Right lobe of liver (tissue), 6 donors: ENCODE measurements around the gene UNC80. TPM values are rescaled to one million over a fixed set of nuclear protein-coding genes. Genes with fewer than 3 reads are reported as not detected.

Source experiments
- ATAC-seq, 4 donors: fragments of 200-7000 bp; cut with Tn5 transposase; one replicate each; pipeline ENCODE4 v1.9.1; 2020; ENCODE audit warnings: mild to moderate bottlenecking in 4 of 4, moderate library complexity in 4 of 4
- DNase-seq, 3 donors: peaks; one replicate each; pipeline ENCODE4 v3.0.0-alpha.2; 2020
- H3K27ac ChIP-seq, 3 donors: fragments of 200-600 bp; one replicate each; pipeline ENCODE4 v1.8.0; 2022
- H3K27me3 ChIP-seq, 2 donors: fragments of 200-600 bp; one replicate each; pipeline ENCODE4 v1.8.0; 2022
- H3K36me3 ChIP-seq, 4 donors: fragments of 200-600 bp; sonication (generic) in 1 of 4; one replicate each; pipeline versions ENCODE4 v1.5.1 to v1.8.0; 2017 to 2022; ENCODE audit warnings: control low read depth in 1 of 4
- H3K4me1 ChIP-seq, 4 donors: fragments of 200-600 bp; sonication (generic) in 1 of 4; one replicate each; pipeline versions ENCODE4 v1.5.1 to v1.8.0; 2017 to 2022; ENCODE audit warnings: control low read depth in 1 of 4
- H3K4me3 ChIP-seq, 3 donors: fragments of 200-600 bp; one replicate each; pipeline ENCODE4 v1.8.0; 2022
- H3K9me3 ChIP-seq, 4 donors: fragments of 200-600 bp; sonication (generic) in 1 of 4; one replicate each; pipeline versions ENCODE4 v1.5.1 to v1.8.0; 2017 to 2022; ENCODE audit warnings: control low read depth in 1 of 4
- POLR2A ChIP-seq: fragments of 450-650 bp; IDR thresholded peaks from one replicate; pipeline ENCODE4 v1.6.1; 2017; ENCODE audit warnings: antibody characterized with exemption, mild to moderate bottlenecking
- WGBS: methylation state at CpG from one replicate; pipeline ENCODE4 v1.1.6; 2018; ENCODE audit warnings: low coverage, low lambda C conversion rate; ENCODE audit not compliant: insufficient coverage; ENCODE audit errors: missing lambda C conversion rate; 5-methylcytosine and 5-hydroxymethylcytosine counted together
- intact Hi-C, 2 donors: fragments of 100-400 bp; cut with DNase I; formaldehyde crosslinking; loops; one replicate each; pipeline versions ENCODE4 v1.11.2 to v1.14.1; 2022
- total RNA-seq, 6 experiments: library from RNA; depleted of rRNA in 2 of 6; stranded (reverse); fragments of >200 nt in 2 of 6; fragmentation: NEBNext Ultra II Directional in 3 of 6; extraction: Animal tissue kit (Norgen Biotek cat#: 25700) in 3 of 6; gene quantifications; one replicate each; pipeline versions ENCODE4 v1.1.0 to v1.2.4, GENCODE V29; 2016 to 2023
- TF ChIP-seq, protein P1 (sequence below), 4 donors: fragments of 200-600 bp in 3 of 4; fragments of 450-650 bp in 1 of 4; IDR thresholded peaks; one replicate each; pipeline versions ENCODE4 v1.5.1 to v1.8.0; 2016 to 2022; ENCODE audit warnings: antibody characterized with exemption in 4 of 4, mild to moderate bottlenecking in 2 of 4
- donor health status: DM: no; HTN: yes; CAD: no.
- donor health status: DM: no; HTN: no; CAD: no.
- donor health status: DM: no; HTN: no; CAD: no.
- donor health status: DM: no; HTN: yes; CAD: no.
- donor health status: DM: no; HTN: yes; CAD: no.

The UNC80 gene
- total RNA-seq, 6 experiments from 2014 or later, result 0.19 TPM; not detected in 5

DNA sequence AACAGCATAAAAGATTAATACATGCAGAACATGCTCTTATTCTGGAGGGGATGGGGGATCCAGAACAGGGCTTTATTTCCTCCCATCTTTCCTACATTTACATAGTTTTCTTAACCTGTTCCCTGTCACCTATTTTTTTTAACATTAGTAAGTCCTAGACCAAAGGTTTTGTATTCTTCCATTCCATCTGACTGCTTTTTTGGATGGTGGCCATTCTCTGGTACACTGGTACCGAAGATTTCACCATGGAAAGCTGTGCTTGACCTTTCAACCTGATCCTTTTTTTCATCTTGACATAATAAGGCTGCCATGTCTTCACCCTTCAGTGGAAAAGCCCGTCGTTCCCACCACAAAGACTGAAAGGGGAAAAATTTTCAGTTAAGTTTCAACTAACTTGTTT, 251.2 kb downstream of the UNC80 start:
- intact Hi-C loops, result no loop called here
- no peak for TF ChIP-seq POLR2A
- TF ChIP-seq, protein P1, sequence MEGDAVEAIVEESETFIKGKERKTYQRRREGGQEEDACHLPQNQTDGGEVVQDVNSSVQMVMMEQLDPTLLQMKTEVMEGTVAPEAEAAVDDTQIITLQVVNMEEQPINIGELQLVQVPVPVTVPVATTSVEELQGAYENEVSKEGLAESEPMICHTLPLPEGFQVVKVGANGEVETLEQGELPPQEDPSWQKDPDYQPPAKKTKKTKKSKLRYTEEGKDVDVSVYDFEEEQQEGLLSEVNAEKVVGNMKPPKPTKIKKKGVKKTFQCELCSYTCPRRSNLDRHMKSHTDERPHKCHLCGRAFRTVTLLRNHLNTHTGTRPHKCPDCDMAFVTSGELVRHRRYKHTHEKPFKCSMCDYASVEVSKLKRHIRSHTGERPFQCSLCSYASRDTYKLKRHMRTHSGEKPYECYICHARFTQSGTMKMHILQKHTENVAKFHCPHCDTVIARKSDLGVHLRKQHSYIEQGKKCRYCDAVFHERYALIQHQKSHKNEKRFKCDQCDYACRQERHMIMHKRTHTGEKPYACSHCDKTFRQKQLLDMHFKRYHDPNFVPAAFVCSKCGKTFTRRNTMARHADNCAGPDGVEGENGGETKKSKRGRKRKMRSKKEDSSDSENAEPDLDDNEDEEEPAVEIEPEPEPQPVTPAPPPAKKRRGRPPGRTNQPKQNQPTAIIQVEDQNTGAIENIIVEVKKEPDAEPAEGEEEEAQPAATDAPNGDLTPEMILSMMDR (IDR thresholded peaks at IDR 0.05), result no peak
- no peaks in the 10 kb centered on the region for H3K4me1 ChIP-seq
- H3K4me3 ChIP-seq, result no peak overlapping the region
- peaks cover 0 to 58% (median 22%) of the 10 kb centered on the region in 4 donors for H3K36me3 ChIP-seq
- ATAC-seq (peak in 1 of 4 donors; percentile 58), DNase-seq (no peak)
- H3K27me3 ChIP-seq, result no peaks in the 10 kb centered on the region
- H3K27ac ChIP-seq, result no peak overlapping the region
- no peaks in the 10 kb centered on the region for H3K9me3 ChIP-seq
- 80% methylated on average over 3 of the region's 3 CpGs for WGBS

DNA sequence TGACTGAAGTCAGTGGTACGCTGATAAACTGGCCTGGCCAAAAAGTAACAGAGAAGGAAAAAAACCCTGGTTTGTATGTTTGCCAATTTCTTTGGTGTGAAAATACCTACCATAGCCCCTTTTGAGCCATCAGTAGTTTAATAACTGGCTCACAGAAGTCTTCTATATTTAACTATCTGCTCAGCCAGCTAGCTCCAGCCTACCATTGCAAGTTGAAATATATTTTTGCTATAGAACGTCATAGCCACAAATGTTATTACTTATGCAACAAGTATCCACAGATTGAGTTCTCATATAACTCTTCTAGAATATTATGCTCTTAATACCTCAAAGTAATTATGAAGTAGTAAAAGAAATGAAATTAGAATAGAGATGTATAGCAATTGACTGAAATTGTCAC, 256.0 kb downstream of the UNC80 start:
- no peaks in the 10 kb centered on the region for H3K9me3 ChIP-seq
- ATAC-seq, result no peak
- intact Hi-C loops, result no loop called here
- H3K27ac ChIP-seq, result no peak overlapping the region
- 79% methylated on average over 2 of the region's 2 CpGs for WGBS
- H3K36me3 ChIP-seq, result peaks cover 0 to 24% (median 8%) of the 10 kb centered on the region in 4 donors
- H3K4me1 ChIP-seq, result no peaks in the 10 kb centered on the region
- TF ChIP-seq POLR2A, result no peak
- TF ChIP-seq, protein P1 (IDR thresholded peaks at IDR 0.05), result no peak
- H3K4me3 ChIP-seq, result no peak overlapping the region
- H3K27me3 ChIP-seq, result no peaks in the 10 kb centered on the region
- DNase-seq, result no peak

DNA sequence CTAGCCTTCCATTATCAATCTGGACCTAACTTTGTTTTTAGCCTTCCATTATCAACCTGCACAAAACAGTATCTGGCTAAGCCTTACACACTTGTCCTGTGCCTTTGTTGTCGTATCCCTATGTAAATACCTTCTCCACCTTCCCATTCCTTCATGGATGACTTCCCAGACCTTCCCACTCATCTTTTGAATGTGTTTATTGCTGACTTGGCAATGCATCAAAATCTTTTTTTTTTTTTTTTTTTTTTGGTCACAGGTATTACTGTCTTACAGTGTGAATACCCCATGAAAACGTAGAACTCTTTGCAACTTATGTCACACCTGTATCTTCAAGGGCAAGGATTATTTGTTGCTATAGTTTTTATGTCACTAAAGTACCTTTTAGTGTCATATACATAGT, 256.5 kb downstream of the UNC80 start:
- no peaks in the 10 kb centered on the region for H3K27me3 ChIP-seq
- H3K9me3 ChIP-seq, result no peaks in the 10 kb centered on the region
- H3K4me1 ChIP-seq, result no peaks in the 10 kb centered on the region
- TF ChIP-seq, protein P1 (IDR thresholded peaks at IDR 0.05), result no peak
- no peak for TF ChIP-seq POLR2A
- no peak overlapping the region for H3K27ac ChIP-seq
- peaks cover 0 to 18% (median 5%) of the 10 kb centered on the region in 4 donors for H3K36me3 ChIP-seq
- H3K4me3 ChIP-seq, result no peak overlapping the region
- WGBS, result 91% methylated on average over 2 of the region's 2 CpGs
- ATAC-seq (no peak), DNase-seq (no peak)
- intact Hi-C loops, result no loop called here

DNA sequence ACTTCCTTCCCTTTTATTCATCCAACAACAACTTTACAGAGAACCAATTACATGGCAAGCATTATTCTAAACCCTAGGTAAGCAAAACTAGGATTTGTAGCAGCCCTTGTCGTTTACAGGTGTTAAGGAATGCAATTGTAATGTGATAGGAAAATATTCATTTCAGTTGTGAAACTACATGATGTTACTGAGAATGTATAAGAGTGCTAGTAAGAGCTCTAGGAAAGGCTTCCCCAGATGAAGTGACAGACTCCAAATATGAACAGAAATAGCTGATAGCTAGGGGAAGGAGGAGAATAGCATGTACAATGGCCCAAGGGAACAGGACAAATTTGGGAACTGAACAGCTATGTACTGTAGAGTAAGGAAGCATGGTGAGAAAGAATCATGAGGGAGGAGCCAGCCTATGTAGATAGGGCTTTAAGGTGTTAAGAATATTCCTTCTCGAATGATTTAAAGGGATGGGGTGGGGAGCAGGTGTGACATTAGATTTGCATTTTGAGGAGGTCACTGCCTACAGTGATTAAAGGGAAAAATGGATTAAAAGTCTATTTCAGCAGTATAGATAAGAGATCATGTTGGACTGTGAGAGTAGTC, 262.6 kb downstream of the UNC80 start:
- intact Hi-C loops, result no loop called here
- H3K4me3 ChIP-seq, result no peak overlapping the region
- H3K27me3 ChIP-seq, result no peaks in the 10 kb centered on the region
- 74% methylated on average over 2 of the region's 2 CpGs for WGBS
- no peak for DNase-seq
- no peak overlapping the region for H3K27ac ChIP-seq
- no peak for ATAC-seq
- H3K9me3 ChIP-seq, result no peaks in the 10 kb centered on the region
- no peak for TF ChIP-seq POLR2A
- TF ChIP-seq, protein P1 (IDR thresholded peaks at IDR 0.05), result no peak
- no peaks in the 10 kb centered on the region for H3K36me3 ChIP-seq
- H3K4me1 ChIP-seq, result peaks cover 0 to 8% (median 0%) of the 10 kb centered on the region in 4 donors
